SK-N-SH (cell line): Measurements from ENCODE around the gene SLC26A2. TPM values are rescaled to one million over a fixed set of nuclear protein-coding genes. Genes with fewer than 3 reads are reported as not detected.

Experiments
- CTCF ChIA-PET: fragments of 300-600, 350-600 bp; formaldehyde crosslinking; extraction: SDS; loops from one replicate; lab custom pipeline; 2021; lab: Yijun Ruan, JAX
- POLR2A ChIA-PET: fragments of 350-600 bp; sonication (Branson Sonifier 250); formaldehyde crosslinking; extraction: SDS; loops from one replicate; lab custom pipeline; 2020; ENCODE audit warnings: antibody characterized with exemption, inconsistent platforms; lab: Yijun Ruan, JAX
- DNase-seq: peaks from one replicate; pipeline ENCODE4 v3.0.0; 2012
- H2AFZ ChIP-seq: fragments of 200-600 bp; sonication (generic); 2 replicates; pipeline ENCODE4 v1.8.1; 2016; ENCODE audit warnings: antibody characterized with exemption, mild to moderate bottlenecking, low read depth
- H3F3A ChIP-seq: fragments of 200-600 bp; sonication (generic); replicated peaks from 2 replicates; pipeline ENCODE3; 2016; ENCODE audit warnings: antibody characterized with exemption, mild to moderate bottlenecking; ENCODE audit not compliant: insufficient read depth
- H3K27ac ChIP-seq, 2 experiments: fragments of 200-500 bp in 1 of 2; fragments of 200-600 bp in 1 of 2; sonication (Bioruptor generic) in 1 of 2; sonication (generic), shearing (Covaris generic) in 1 of 2; 2 replicates each; pipeline versions ENCODE4 v1.5.1 to v1.6.1; 2014 to 2016; ENCODE audit warnings: low read depth in 2 of 2, inconsistent platforms in 1 of 2, low read length in 1 of 2, mild to moderate bottlenecking in 1 of 2, mixed read lengths in 1 of 2
- H3K27me3 ChIP-seq: fragments of 200-600 bp; sonication (generic), shearing (Covaris generic); 2 replicates; pipeline ENCODE4 v1.6.1; 2016; ENCODE audit warnings: mixed run types; ENCODE audit not compliant: insufficient read depth
- H3K36me3 ChIP-seq, 2 experiments: fragments of 200-500 bp in 1 of 2; fragments of 200-600 bp in 1 of 2; sonication (Bioruptor generic) in 1 of 2; sonication (generic) in 1 of 2; replicated peaks in 1 of 2; 2 replicates each; pipeline versions ENCODE3 to v1.5.1; 2014 to 2016; ENCODE audit warnings: low read length in 1 of 2, mild to moderate bottlenecking in 1 of 2; ENCODE audit not compliant: insufficient read depth in 2 of 2, control insufficient read depth in 1 of 2
- H3K4me1 ChIP-seq, 2 experiments: fragments of 200-500 bp in 1 of 2; fragments of 200-600 bp in 1 of 2; sonication (Bioruptor generic) in 1 of 2; sonication (generic), shearing (Covaris generic) in 1 of 2; 2 replicates each; pipeline versions ENCODE4 v1.5.1 to v1.6.1; 2014 to 2016; ENCODE audit warnings: low read depth in 1 of 2, low read length in 1 of 2, mixed run types in 1 of 2; ENCODE audit not compliant: insufficient read depth in 2 of 2, control insufficient read depth in 1 of 2
- H3K4me2 ChIP-seq: fragments of 200-600 bp; sonication (generic), shearing (Covaris generic); 2 replicates; pipeline ENCODE4 v1.6.1; 2017; ENCODE audit warnings: mixed run types
- H3K4me3 ChIP-seq, 2 experiments: fragments of 200-500 bp in 1 of 2; fragments of 200-600 bp in 1 of 2; sonication (Bioruptor generic) in 1 of 2; sonication (generic), shearing (Covaris generic) in 1 of 2; 2 replicates each; pipeline versions ENCODE4 v1.5.1 to v1.8.1; 2014 to 2016; ENCODE audit warnings: low read depth in 2 of 2, inconsistent platforms in 1 of 2, low read length in 1 of 2, mild to moderate bottlenecking in 1 of 2, mixed read lengths in 1 of 2, moderate library complexity in 1 of 2
- H3K79me2 ChIP-seq: fragments of 200-600 bp; sonication (generic); 2 replicates; pipeline ENCODE4 v1.8.1; 2017; ENCODE audit warnings: mild to moderate bottlenecking; ENCODE audit not compliant: insufficient read depth
- H3K9ac ChIP-seq: fragments of 200-600 bp; sonication (generic); 2 replicates; pipeline ENCODE4 v1.6.1; 2017; ENCODE audit warnings: mixed run types
- H3K9me2 ChIP-seq: fragments of 200-600 bp; sonication (generic); 2 replicates; pipeline ENCODE4 v1.6.1; 2017; ENCODE audit warnings: mixed run types
- H3K9me3 ChIP-seq: fragments of 200-600 bp; sonication (generic); 2 replicates; pipeline ENCODE4 v1.6.1; 2017; ENCODE audit warnings: mixed run types, mild to moderate bottlenecking, moderate library complexity
- H4K20me1 ChIP-seq: fragments of 200-600 bp; sonication (generic); 2 replicates; pipeline ENCODE4 v1.6.1; 2017; ENCODE audit warnings: mild to moderate bottlenecking, mixed run types; ENCODE audit not compliant: insufficient read depth
- EZH2phosphoT487 ChIP-seq: fragments of 200-600 bp; sonication (generic); IDR thresholded peaks from 2 replicates; pipeline ENCODE4 v1.6.1; 2017; ENCODE audit warnings: low read depth, mixed run types, mild to moderate bottlenecking, antibody characterized with exemption, moderate library complexity, borderline replicate concordance
- MAX ChIP-seq: IDR thresholded peaks from 2 replicates; pipeline ENCODE4 v1.4.0; 2012; ENCODE audit warnings: low read depth
- MXI1 ChIP-seq: IDR thresholded peaks from 2 replicates; pipeline ENCODE4 v1.6.1; 2012; ENCODE audit warnings: mild to moderate bottlenecking, low read depth, low read length, improper control_type of control experiment
- POLR2AphosphoS5 ChIP-seq: IDR thresholded peaks from 2 replicates; pipeline ENCODE4 v1.6.1; 2012; ENCODE audit warnings: low read depth, low read length
- REST ChIP-seq: IDR thresholded peaks from 2 replicates; pipeline ENCODE4 v1.6.1; 2012; ENCODE audit warnings: mild to moderate bottlenecking, low read depth, low read length, moderate library complexity
- RFX5 ChIP-seq: IDR thresholded peaks from 2 replicates; pipeline ENCODE4 v1.6.1; 2012; ENCODE audit warnings: mild to moderate bottlenecking, improper control_type of control experiment, low read length
- RXRA ChIP-seq: IDR thresholded peaks from 2 replicates; pipeline ENCODE4 v1.4.0; 2012; ENCODE audit warnings: low read depth, mild to moderate bottlenecking, borderline replicate concordance
- SMC3 ChIP-seq: IDR thresholded peaks from 2 replicates; pipeline ENCODE4 v1.6.1; 2012; ENCODE audit warnings: low read depth, low read length, improper control_type of control experiment
- TCF12 ChIP-seq: IDR thresholded peaks from 2 replicates; pipeline ENCODE4 v1.4.0; 2012
- USF1 ChIP-seq: IDR thresholded peaks from 2 replicates; pipeline ENCODE4 v1.4.0; 2012; ENCODE audit warnings: low read depth, borderline replicate concordance
- USF2 ChIP-seq: fragments of 150-350 bp; IDR thresholded peaks from 2 replicates; pipeline ENCODE4 v1.6.1; 2017; ENCODE audit warnings: antibody characterized with exemption, low read length, low read depth, borderline replicate concordance
- YY1 ChIP-seq: IDR thresholded peaks from 2 replicates; pipeline ENCODE4 v1.4.0; 2012; ENCODE audit warnings: low read depth, mild to moderate bottlenecking
- WGBS: methylation state at CpG from one replicate; pipeline ENCODE4 v1.1.6; 2017; ENCODE audit warnings: low lambda C conversion rate; 5-methylcytosine and 5-hydroxymethylcytosine counted together
- polyA plus RNA-seq, 3 experiments: library from polyadenylated mRNA; depleted of rRNA; stranded (reverse); fragments of >200 nt; gene quantifications; 2 replicates each; pipeline ENCODE4 v1.2.3, GENCODE V29; 2012

Gene SLC26A2
- polyA plus RNA-seq, 1 of the 3 experiments (the other 2 are of a cell fraction), result 1.3 TPM

- Histone ChIP-seq H3K9ac (peak overlapping the region; percentile 42; the same call in 1 of the 2 replicates), H3K4me1 (peaks cover 8 to 10% of the 10 kb centered on the region in 2 experiments; a peak in 3 of 4 replicates), H3K27me3 (no peaks in the 10 kb centered on the region), H3K4me3 (peak overlapping the region; percentile 41 to 57), H2AFZ (peak overlapping the region; percentile 71), H4K20me1 (no peaks in the 10 kb centered on the region), H3K79me2 (no peaks in the 10 kb centered on the region), H3K9me3 (no peaks in the 10 kb centered on the region), H3K4me2 (peak overlapping the region; percentile 71; the same call in 1 of the 2 replicates), H3K9me2 (no peaks in the 10 kb centered on the region), H3K36me3 (no peaks in the 10 kb centered on the region), H3K27ac (peak overlapping the region; percentile 45 to 76), H3F3A (peaks cover 4% of the 10 kb centered on the region)
- TF ChIP-seq YY1, result no peak
- TF ChIP-seq MXI1, result no peak; the same call in 1 of the 2 replicates
- TF ChIP-seq EZH2phosphoT487, result no peak
- no peak for TF ChIP-seq REST
- no peak for TF ChIP-seq SMC3
- no peak for TF ChIP-seq MAX
- no peak for TF ChIP-seq USF2
- no peak for TF ChIP-seq USF1
- TF ChIP-seq TCF12, result no peak
- TF ChIP-seq RXRA, result no peak
- no peak for TF ChIP-seq RFX5
- no peak for TF ChIP-seq POLR2AphosphoS5
- POLR2A ChIA-PET, result interaction anchor here (0.6 kb wide), 1 partner anchor 585 kb away, joined by 4 read pairs; no protein-coding TSS in a partner anchor
- peak; percentile 20 for DNase-seq
- CTCF ChIA-PET, result interaction anchor here (1.2 to 6.5 kb wide), 4 partner anchors 30 to 79 kb away, joined by 3 to 68 read pairs (median 8); partner anchors contain the start of gene SLC26A2
- WGBS, result 58% methylated on average over 14 of the region's 14 CpGs
Observed at GRCh38 chr5:149931992-149932436, 28.5 kb upstream of the SLC26A2 start.
